ENCODE measurements around the gene EOLA1. TPM values are rescaled to one million over a fixed set of nuclear protein-coding genes. Genes with fewer than 3 reads are reported as not detected.
"Not testable (repeated sequence)": the region's sequence is repeated elsewhere in the genome, so short reads cannot be mapped to it uniquely, and the experiment has no call there.

EOLA1 gene
- total RNA-seq, 1 experiment from 2014 or later = 17.8 TPM

- intact Hi-C loops (cut with micrococcal nuclease; ENCODE audit: unreplicated experiment) = no loop called here
- TF ChIP-seq CTCF (IDR thresholded peaks at IDR 0.05; ENCODE audit: unreplicated experiment) = no peak
- peaks cover 6% of the 10 kb centered on the region for H3K36me3 Mint-ChIP-seq (ENCODE audit: insufficient read depth, unreplicated experiment)
- no peak overlapping the region for H3K27ac Mint-ChIP-seq (ENCODE audit: unreplicated experiment)
- H3K9me3 Mint-ChIP-seq (ENCODE audit: low read depth, unreplicated experiment) = no peaks in the 10 kb centered on the region
- no peak overlapping the region for H3K4me3 Mint-ChIP-seq (ENCODE audit: low read depth, unreplicated experiment)
- H3K27me3 Mint-ChIP-seq (ENCODE audit: unreplicated experiment) = no peaks in the 10 kb centered on the region
- CTCF ChIA-PET = interaction anchor here (1.0 kb wide), 1 partner anchor 16 kb away, joined by 7 read pairs; no protein-coding TSS in a partner anchor
- no TSS peak for BruUV-seq (replicated peaks)
- H3K4me1 Mint-ChIP-seq (ENCODE audit: low read depth, unreplicated experiment) = no peaks in the 10 kb centered on the region
- DNase-seq = no peak
These were observed 12.4 kb upstream of the EOLA1 start for GRCh38 chrX:149528381-149528780.

GRCh38 chrX:149531599-149531998, 9.2 kb upstream of the EOLA1 start:
- CTCF ChIA-PET = no interaction called here
- intact Hi-C loops (cut with micrococcal nuclease; ENCODE audit: unreplicated experiment) = no loop called here
- H3K27me3 Mint-ChIP-seq (ENCODE audit: unreplicated experiment) = no peaks in the 10 kb centered on the region

GRCh38 chrX:149532868-149533267, 7.9 kb upstream of the EOLA1 start:
- H3K9me3 Mint-ChIP-seq (ENCODE audit: low read depth, unreplicated experiment); intact Hi-C loops (cut with micrococcal nuclease; ENCODE audit: unreplicated experiment); CTCF ChIA-PET: not testable (repeated sequence)

More at GRCh38 chrX:149531599-149531998, 9.2 kb upstream of the EOLA1 start:
- Mint-ChIP-seq H3K4me1 (ENCODE audit: low read depth, unreplicated experiment) (no peaks in the 10 kb centered on the region), H3K4me3 (ENCODE audit: low read depth, unreplicated experiment) (no peak overlapping the region), H3K36me3 (ENCODE audit: insufficient read depth, unreplicated experiment) (peaks cover 6% of the 10 kb centered on the region), H3K27ac (ENCODE audit: unreplicated experiment) (no peak overlapping the region), H3K9me3 (ENCODE audit: low read depth, unreplicated experiment) (no peaks in the 10 kb centered on the region)
- no TSS peak for BruUV-seq (replicated peaks)
- no peak for TF ChIP-seq CTCF (IDR thresholded peaks at IDR 0.05; ENCODE audit: unreplicated experiment)
- DNase-seq = no peak

GRCh38 chrX:149533999-149534398, 6.8 kb upstream of the EOLA1 start:
- DNase-seq; H3K27ac Mint-ChIP-seq (ENCODE audit: unreplicated experiment); H3K4me3 Mint-ChIP-seq (ENCODE audit: low read depth, unreplicated experiment); intact Hi-C loops (cut with micrococcal nuclease; ENCODE audit: unreplicated experiment); BruUV-seq (replicated peaks); CTCF ChIA-PET; H3K27me3 Mint-ChIP-seq (ENCODE audit: unreplicated experiment); H3K4me1 Mint-ChIP-seq (ENCODE audit: low read depth, unreplicated experiment); H3K36me3 Mint-ChIP-seq (ENCODE audit: insufficient read depth, unreplicated experiment); H3K9me3 Mint-ChIP-seq (ENCODE audit: low read depth, unreplicated experiment): not testable (repeated sequence)

More at GRCh38 chrX:149532868-149533267, 7.9 kb upstream of the EOLA1 start:
- DNase-seq; H3K27ac Mint-ChIP-seq (ENCODE audit: unreplicated experiment); H3K4me3 Mint-ChIP-seq (ENCODE audit: low read depth, unreplicated experiment); BruUV-seq (replicated peaks); H3K36me3 Mint-ChIP-seq (ENCODE audit: insufficient read depth, unreplicated experiment); H3K4me1 Mint-ChIP-seq (ENCODE audit: low read depth, unreplicated experiment); H3K27me3 Mint-ChIP-seq (ENCODE audit: unreplicated experiment): not testable (repeated sequence)

GRCh38 chrX:149534926-149535602, 5.7 kb upstream of the EOLA1 start:
- CTCF ChIA-PET; H3K4me1 Mint-ChIP-seq (ENCODE audit: low read depth, unreplicated experiment); intact Hi-C loops (cut with micrococcal nuclease; ENCODE audit: unreplicated experiment); H3K4me3 Mint-ChIP-seq (ENCODE audit: low read depth, unreplicated experiment); H3K9me3 Mint-ChIP-seq (ENCODE audit: low read depth, unreplicated experiment); H3K27ac Mint-ChIP-seq (ENCODE audit: unreplicated experiment); H3K27me3 Mint-ChIP-seq (ENCODE audit: unreplicated experiment); DNase-seq; BruUV-seq (replicated peaks): not testable (repeated sequence)
- H3K36me3 Mint-ChIP-seq (ENCODE audit: insufficient read depth, unreplicated experiment) = peaks cover 10% of the 10 kb centered on the region

GRCh38 chrX:149537474-149537873, 3.3 kb upstream of the EOLA1 start:
- H3K36me3 Mint-ChIP-seq (ENCODE audit: insufficient read depth, unreplicated experiment) = peaks cover 33% of the 10 kb centered on the region
- H3K4me1 Mint-ChIP-seq (ENCODE audit: low read depth, unreplicated experiment); H3K27me3 Mint-ChIP-seq (ENCODE audit: unreplicated experiment); H3K4me3 Mint-ChIP-seq (ENCODE audit: low read depth, unreplicated experiment); BruUV-seq (replicated peaks); H3K27ac Mint-ChIP-seq (ENCODE audit: unreplicated experiment); H3K9me3 Mint-ChIP-seq (ENCODE audit: low read depth, unreplicated experiment); CTCF ChIA-PET; intact Hi-C loops (cut with micrococcal nuclease; ENCODE audit: unreplicated experiment); DNase-seq: not testable (repeated sequence)
